HG03520 (cell line): ENCODE measurements around the gene TNNC2.
"Not testable (repeated sequence)": the region's sequence is repeated elsewhere in the genome, so short reads cannot be mapped to it uniquely, and the experiment has no call there.

Source experiments
- ATAC-seq: cut with Tn5 transposase; IDR thresholded peaks from one replicate; pipeline ENCODE4 v1.9.1; 2021; ENCODE audit warnings: mild to moderate bottlenecking, moderate library complexity; ENCODE audit not compliant: unreplicated experiment

Gene TNNC2

GRCh38 chr20:45822857-45823256, 4.3 kb downstream of the TNNC2 start:
- ATAC-seq, result no peak

- ATAC-seq, result no peak
These were observed 5.2 kb downstream of the TNNC2 start for GRCh38 chr20:45821947-45822346.

- no peak for ATAC-seq
These were observed 7.6 kb downstream of the TNNC2 start for GRCh38 chr20:45819466-45819865.

- no peak for ATAC-seq
These were observed 8.9 kb downstream of the TNNC2 start for GRCh38 chr20:45818239-45818638.

DNA sequence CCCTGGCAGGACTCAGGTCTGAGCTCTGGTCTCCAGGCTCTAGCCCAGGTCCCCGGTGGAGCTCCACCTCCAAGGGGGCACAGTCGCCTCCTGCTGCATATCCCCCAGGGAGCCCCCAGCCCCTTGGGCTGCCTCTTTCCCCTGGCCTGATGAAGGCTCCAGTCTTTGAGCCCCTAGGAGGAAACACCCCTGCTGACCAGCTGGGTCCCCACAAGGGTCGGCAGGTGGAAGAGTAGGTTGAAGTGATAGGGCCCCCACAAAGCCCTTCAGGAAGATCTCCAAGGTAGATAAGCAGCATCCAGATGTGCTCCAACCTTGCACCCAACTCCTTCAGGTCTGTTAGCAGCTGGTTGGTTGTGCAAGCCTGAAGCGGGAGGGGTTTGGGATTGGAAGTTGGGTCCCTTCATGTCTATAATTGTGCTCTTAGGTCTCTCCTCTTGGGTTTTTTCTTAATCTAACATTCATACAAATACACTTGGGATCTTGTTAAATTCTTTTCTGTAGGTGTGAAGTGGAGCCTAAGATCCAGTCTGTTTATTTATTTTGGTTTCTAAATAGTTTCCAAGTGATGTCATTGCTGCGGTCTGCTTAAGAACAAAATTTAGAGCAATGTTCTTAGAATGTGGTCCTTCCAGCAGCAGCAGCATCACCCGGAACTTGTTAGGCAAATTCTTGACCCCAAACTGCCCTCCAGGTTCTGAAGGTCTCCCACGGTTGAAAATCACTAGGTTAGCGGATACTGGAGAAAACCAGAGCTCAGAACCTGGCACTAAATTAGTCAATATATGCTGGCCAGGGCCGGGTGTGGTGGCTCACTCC, 9.5 kb downstream of the TNNC2 start:
- no peak for ATAC-seq

DNA sequence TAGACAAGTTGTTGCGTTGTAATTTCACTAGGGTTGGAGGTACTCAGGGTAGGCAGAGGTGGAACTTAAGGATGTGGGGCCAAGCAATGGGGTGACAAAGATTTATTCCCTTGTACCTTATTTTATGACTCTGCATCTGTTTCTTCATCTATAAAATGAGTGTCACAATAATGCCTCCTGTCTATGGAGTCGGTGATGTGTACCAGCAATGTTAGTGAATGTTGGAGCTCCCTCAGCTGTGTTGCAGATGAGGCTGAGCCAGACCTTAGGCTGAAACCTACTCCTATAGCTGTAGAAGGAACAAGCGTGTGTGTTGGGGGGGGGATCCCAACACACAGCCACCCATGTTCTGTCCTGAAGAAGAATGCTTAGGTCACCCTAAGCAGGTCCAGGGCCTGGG, 10.2 kb downstream of the TNNC2 start:
- no peak for ATAC-seq

DNA sequence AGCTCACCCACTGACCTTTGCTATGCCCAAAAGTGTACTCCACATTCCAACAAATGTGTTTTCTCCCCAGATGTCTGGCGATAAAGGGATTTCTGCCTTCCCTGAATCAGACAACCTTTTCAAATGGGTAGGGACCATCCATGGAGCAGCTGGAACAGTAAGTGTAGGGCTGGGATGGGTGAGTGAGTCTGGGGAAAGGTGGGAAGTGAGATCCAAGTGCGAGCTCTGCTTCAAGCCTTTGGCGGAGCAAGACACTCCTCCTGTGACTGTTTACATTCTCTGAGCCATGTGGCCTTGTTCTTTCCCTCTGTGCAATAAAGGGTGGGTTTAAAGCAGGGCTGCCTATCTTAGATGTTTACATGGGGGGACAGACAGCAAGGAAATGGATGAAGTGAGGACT, 12.8 kb downstream of the TNNC2 start:
- no peak for ATAC-seq

- ATAC-seq, result no peak
These were observed 13.6 kb downstream of the TNNC2 start for GRCh38 chr20:45813489-45813888.

DNA sequence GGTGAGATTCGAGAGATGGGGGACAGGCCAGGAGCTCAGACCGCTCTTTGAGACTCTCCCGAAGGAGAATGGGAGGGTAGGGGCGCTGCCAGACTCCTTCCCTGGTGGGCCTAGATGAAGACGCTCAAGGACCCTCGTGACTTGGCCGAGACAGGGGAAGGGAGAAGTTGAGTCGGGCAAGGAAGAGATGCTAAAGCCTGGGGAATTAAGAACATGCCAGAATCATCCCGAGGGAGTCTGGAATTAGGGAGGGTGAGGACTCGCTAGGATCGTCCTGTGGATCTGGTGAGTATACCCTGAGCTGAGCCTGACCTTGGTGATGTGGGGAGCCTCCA, 14.1 kb downstream of the TNNC2 start:
- no peak for ATAC-seq

DNA sequence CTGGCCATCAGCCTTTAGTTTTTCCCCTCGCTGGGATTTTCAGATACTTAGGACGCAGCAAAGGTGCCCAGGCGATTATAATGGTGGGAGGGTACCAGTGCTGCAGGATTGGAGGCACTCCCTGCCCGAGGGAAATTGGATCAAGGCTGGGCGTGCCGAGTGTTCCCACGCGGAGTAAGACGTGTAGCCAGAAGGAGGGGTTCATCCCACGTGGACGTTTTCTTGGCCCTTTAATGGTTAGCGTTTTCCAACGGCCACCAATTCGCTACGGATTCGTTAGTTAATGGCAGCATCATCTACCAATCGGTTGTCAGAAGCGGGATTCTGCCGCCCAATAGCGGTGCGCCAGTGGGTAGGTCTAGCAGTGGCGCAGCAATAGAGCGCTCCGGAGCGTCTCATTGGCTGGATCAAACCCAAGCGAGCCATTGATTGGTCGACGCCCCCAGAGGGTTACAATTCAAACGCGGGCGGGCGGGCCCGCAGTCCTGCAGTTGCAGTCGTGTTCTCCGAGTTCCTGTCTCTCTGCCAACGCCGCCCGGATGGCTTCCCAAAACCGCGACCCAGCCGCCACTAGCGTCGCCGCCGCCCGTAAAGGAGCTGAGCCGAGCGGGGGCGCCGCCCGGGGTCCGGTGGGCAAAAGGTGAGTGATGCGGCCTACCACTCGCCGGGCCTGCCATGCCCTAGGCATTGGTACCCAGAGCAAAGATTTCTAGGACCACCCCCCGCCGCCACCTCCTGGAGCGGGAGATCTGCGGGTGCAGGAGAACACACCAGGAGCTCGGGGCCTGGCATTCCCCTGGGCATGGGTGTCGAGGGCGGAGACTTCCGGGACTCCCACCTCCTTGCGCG, 14.7 kb downstream of the TNNC2 start, which contains the start of gene UBE2C:
UBE2C (plus strand) TSS at position 488 of the 849 bp plus-strand sequence; CDS start at position 540, 52 bp downstream.
- ATAC-seq, result peak; percentile 98

- no peak for ATAC-seq
These were observed 16.7 kb downstream of the TNNC2 start for GRCh38 chr20:45810191-45810970.

DNA sequence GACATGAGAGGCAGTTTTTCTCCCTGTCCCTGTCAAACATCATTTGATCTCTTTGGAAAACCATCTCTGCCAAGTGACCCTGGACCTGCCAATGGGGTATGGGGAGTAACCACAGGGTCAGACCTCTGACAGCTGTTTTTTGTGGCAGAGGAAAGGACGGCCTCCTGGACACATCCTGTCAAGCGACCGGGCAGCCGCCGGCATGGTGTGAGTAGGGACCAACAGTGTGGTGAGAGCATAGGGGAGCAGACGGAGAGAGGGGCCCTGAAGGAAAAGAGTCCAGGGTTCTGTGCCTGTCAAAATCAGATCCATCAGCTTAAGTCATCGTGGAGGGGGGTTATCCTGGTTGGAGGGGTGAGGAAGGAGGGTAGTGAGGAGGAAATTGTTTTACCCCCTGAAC, 25.3 kb downstream of the TNNC2 start:
- ATAC-seq, result no peak

DNA sequence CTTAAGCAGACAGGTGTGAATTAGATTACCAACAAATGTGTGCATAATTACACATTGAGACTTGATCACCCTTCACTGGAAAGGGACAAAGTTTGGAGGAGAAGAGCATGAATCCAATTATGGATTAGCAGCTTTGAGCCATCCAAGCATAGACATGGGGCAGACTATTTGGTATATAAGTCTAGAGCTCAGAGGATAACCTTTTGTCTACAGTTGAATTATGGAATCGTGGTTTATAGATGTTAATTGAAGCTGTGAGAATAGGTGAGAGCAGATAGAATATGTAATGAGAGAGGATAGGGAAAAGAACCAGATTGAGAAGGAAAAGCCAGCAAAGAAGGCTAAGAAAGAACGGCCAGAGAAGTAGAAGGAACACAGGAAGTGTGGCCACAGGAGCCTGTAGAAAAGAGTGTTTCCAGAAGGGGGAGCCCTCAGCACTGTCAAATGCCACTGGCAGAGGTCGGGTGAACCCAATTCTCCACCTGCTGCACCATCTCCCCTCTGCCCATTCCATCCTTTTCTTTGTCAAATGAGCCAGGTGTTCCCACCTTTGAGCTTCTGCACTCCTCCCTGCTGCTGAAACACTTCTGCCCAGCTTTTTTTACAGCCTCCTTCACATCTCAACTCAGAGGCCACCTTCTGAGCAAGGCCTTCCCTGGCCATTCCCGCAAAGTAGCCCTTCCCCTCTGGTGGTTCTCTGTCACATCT, 28.0 kb downstream of the TNNC2 start:
- ATAC-seq, result no peak

DNA sequence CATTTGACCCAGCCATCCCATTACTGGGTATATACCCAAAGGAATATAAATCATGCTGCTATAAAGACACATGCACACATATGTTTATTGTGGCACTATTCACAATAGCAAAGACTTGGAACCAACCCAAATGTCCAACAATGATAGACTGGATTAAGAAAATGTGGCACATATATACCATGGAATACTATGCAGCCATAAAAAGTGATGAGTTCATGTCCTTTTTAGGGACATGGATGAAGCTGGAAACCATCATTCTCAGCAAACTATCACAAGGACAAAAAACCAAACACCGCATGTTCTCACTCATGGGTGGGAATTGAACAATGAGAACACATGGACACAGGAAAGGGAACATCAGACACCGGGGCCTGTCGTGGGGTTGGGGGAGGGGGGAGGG, 29.2 kb downstream of the TNNC2 start:
- ATAC-seq, result not testable (repeated sequence)

GRCh38 chr20:45797510-45797909, 29.6 kb downstream of the TNNC2 start:
- not testable (repeated sequence) for ATAC-seq

GRCh38 chr20:45796337-45797065, 30.6 kb downstream of the TNNC2 start:
- no peak for ATAC-seq

DNA sequence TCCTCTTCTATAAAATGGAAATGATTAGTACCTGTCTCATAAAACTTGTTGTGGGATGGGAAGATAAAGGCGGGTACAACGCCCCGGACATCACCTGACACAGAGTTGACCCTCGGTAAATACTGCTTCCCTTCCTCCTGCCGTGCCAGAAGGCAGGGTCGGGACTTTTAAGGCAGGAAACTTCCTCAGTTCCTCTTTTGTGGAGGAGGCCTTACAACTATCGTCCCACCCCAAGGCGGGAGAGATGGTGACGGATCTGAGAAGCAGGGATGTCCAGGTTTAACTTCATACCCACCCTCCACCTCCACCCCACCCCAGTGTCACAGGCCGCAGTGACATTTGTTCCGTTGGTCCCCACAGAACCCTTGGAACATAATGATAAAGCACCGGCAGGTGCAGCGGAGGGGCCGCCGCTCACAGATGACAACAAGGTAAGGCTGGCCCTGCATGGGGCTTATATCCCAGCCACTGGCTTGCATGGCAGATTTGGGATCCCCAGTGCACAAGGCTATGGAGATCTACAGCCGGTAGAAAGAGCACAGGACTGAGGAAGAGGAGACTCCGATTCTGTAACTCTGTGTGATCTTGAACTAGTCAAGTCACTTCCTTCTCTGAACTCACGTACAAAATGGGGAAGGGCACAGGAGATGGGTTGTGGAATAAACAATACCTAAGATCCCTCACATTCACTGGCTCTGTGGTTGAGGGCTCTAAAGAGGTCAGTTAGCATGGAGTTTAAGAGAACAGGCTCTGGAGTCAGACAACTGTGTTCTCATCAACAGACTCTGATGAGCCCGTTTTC, 34.6 kb downstream of the TNNC2 start:
- no peak for ATAC-seq

GRCh38 chr20:45788351-45788750, 38.8 kb downstream of the TNNC2 start:
- no peak for ATAC-seq

DNA sequence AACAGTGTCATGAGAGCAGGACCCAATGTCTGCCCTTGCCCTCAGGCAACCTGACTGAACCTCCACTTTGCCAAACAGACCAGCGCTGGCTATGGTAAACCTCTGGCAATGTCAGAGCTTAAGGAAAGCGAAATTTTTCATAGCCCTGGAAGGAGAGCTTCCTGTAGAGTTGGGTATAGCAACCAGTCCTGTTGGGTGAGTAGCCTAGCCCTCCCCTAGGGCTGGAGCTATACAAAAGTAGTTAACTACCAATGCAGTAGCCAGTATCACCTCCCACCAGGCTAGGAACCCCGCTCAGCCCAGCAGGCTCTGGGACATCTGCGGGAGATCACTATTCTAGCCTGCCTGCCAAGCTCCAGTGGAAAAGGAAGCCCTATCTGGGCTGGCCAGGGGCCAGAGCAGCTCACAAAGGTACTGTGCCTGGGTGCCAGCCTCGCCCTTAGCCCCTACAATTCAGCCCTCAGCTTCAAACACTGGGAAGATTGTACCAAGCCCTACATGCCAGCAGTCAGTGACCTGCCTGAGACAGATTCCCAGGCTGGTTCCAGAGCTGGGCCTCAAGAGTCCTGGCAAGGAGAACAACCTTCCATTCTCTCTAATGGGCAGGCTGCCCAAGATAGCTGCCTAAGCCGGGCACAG, 43.3 kb downstream of the TNNC2 start:
- no peak for ATAC-seq
